Stomach (tissue), 9 donors: ENCODE results near the gene ARHGAP12. TPM values are rescaled to one million over a fixed set of nuclear protein-coding genes. Genes with fewer than 3 reads are reported as not detected.
A peak's percentile ranks its signal among the peaks of the same experiment; 100 is the strongest.

Experiments used
- DNase-seq, 2 donors: peaks; one replicate each; pipeline versions ENCODE4 v3.0.0 to v3.0.0-alpha.2; 2013 to 2019
- H3K27ac ChIP-seq, 5 donors: fragments of 200-600 bp in 4 of 5; sonication (generic) in 4 of 5; one replicate each; pipeline ENCODE4 v1.5.1; 2013 to 2019; ENCODE audit warnings: mild to moderate bottlenecking in 1 of 5, moderate library complexity in 1 of 5
- H3K27me3 ChIP-seq, 3 donors: fragments of 200-600 bp; sonication (generic); one replicate each; pipeline ENCODE4 v1.5.1; 2017 to 2019; ENCODE audit warnings: mixed run types in 1 of 3
- H3K36me3 ChIP-seq, 4 donors: fragments of 200-600 bp; sonication (generic); 1 replicate in 3 of 4; 2 replicates in 1 of 4; pipeline ENCODE4 v1.5.1; 2016 to 2019
- H3K4me1 ChIP-seq, 4 donors: fragments of 200-600 bp; sonication (generic); one replicate each; pipeline ENCODE4 v1.5.1; 2016 to 2019
- H3K4me3 ChIP-seq, 4 donors: fragments of 200-600 bp; sonication (generic) in 3 of 4; one replicate each; pipeline ENCODE4 v1.5.1; 2016 to 2019; ENCODE audit warnings: mild to moderate bottlenecking in 1 of 4
- H3K9me3 ChIP-seq, 4 donors: fragments of 200-600 bp; sonication (generic); one replicate each; pipeline ENCODE4 v1.5.1; 2016 to 2019
- EP300 ChIP-seq: sonication (generic); formaldehyde crosslinking; IDR thresholded peaks from one replicate; pipeline ENCODE4 v1.6.1; 2017; ENCODE audit warnings: antibody characterized with exemption
- POLR2A ChIP-seq, 4 donors: fragments of 450-650 bp; IDR thresholded peaks; one replicate each; pipeline ENCODE4 v1.6.1; 2016; ENCODE audit warnings: antibody characterized with exemption in 4 of 4, control low read depth in 2 of 4, mild to moderate bottlenecking in 1 of 4, moderate library complexity in 1 of 4
- POLR2AphosphoS5 ChIP-seq, 3 donors: sonication (generic); formaldehyde crosslinking; IDR thresholded peaks; one replicate each; pipeline ENCODE4 v1.6.1; 2016; ENCODE audit warnings: antibody characterized with exemption in 3 of 3
- WGBS, 5 donors: extraction: QIAGEN DNeasy Blood & Tissue Kit in 3 of 5; methylation state at CpG; one replicate each; pipeline versions ENCODE4 v1.1.5 to v1.1.7; 2013 to 2018; 5-methylcytosine and 5-hydroxymethylcytosine counted together
- intact Hi-C: fragments of 100-400 bp; cut with DNase I; formaldehyde crosslinking; loops from one replicate; pipeline ENCODE4 v1.15.1; 2023; ENCODE audit warnings: low total_unique reads
- polyA plus RNA-seq, 3 donors: library from polyadenylated mRNA; stranded (reverse); fragments of 200-250 nt; gene quantifications; one replicate each; pipeline ENCODE4 v1.2.3, GENCODE V29; 2013
- total RNA-seq, 5 donors: library from RNA; depleted of rRNA; stranded (reverse); fragments of >200 nt; gene quantifications; one replicate each; pipeline versions ENCODE4 v1.1.0 to v1.2.3, GENCODE V29; 2014 to 2016
- TF ChIP-seq, protein P1 (sequence below), 7 experiments: fragments of 450-650 bp in 4 of 7; fragments of 200-600 bp in 3 of 7; sonication (generic) in 3 of 7; IDR thresholded peaks; one replicate each; pipeline ENCODE4 v1.5.1; 2016 to 2019; ENCODE audit warnings: antibody characterized with exemption in 7 of 7, control low read depth in 2 of 7, mild to moderate bottlenecking in 1 of 7
- donor health status: healthy with polysubstance abuse.
- donor health status: Bipolar disorder and iron deficiency.
- donor health status: healthy.

The ARHGAP12 gene
- total and polyA plus RNA-seq, 8 donors: 9.8 to 343 (median 27.9) TPM

DNA sequence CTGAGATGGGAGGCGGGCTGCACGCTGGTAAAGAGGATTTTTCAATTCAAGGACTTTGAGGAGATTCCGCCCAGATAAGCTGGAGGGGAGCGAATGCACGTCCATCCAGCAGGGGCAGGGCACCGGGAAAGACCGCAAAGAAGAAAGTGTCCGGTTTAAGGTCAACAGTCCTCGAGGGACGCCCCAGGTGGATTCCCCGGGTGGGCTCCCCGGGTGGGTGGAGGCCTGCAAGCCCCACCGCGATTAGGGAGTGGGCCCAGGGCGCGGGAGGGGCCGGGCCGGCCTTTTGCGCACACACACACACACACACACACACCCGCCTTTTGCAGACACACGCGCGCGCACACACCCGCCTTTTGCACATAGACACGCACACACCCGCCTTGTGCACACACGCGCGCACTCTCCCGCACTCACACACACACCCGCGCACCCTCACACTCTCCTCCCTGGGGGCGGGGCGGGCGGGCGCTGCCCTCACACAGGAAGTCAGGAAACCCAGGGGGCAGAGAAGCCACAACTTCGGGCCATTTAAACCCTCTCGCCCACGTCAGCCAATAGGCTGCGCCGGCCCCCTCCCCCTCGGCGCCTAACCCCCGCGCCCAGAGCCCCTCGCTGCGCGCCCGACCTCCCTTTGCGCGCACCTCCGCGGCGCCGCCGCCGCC, 615 bp downstream of the ARHGAP12 start:
- Histone ChIP-seq H3K9me3 (no peaks in the 10 kb centered on the region), H3K36me3 (no peaks in the 10 kb centered on the region), H3K4me1 (peaks cover 13 to 61% (median 40%) of the 10 kb centered on the region in 4 donors), H3K27ac (peak overlapping the region; percentile 90 to 99 (median 98)), H3K27me3 (no peaks in the 10 kb centered on the region), H3K4me3 (peak overlapping the region; percentile 85 to 87 (median 86))
- peak; percentile 50 to 87 for DNase-seq
- TF ChIP-seq POLR2A (IDR thresholded peaks at IDR 0.05): no peak
- no peak for TF ChIP-seq POLR2AphosphoS5 (IDR thresholded peaks at IDR 0.05)
- TF ChIP-seq EP300: no peak
- TF ChIP-seq, protein P1, sequence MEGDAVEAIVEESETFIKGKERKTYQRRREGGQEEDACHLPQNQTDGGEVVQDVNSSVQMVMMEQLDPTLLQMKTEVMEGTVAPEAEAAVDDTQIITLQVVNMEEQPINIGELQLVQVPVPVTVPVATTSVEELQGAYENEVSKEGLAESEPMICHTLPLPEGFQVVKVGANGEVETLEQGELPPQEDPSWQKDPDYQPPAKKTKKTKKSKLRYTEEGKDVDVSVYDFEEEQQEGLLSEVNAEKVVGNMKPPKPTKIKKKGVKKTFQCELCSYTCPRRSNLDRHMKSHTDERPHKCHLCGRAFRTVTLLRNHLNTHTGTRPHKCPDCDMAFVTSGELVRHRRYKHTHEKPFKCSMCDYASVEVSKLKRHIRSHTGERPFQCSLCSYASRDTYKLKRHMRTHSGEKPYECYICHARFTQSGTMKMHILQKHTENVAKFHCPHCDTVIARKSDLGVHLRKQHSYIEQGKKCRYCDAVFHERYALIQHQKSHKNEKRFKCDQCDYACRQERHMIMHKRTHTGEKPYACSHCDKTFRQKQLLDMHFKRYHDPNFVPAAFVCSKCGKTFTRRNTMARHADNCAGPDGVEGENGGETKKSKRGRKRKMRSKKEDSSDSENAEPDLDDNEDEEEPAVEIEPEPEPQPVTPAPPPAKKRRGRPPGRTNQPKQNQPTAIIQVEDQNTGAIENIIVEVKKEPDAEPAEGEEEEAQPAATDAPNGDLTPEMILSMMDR (IDR thresholded peaks at IDR 0.05): no peak
- intact Hi-C loops: no loop called here
- 0 to 1% (median 0%) methylated on average over 5 to 58 of the region's 58 CpGs for WGBS, 5 donors

- H3K27ac ChIP-seq: peak overlapping the region; percentile 90 to 99 (median 98)
- no peaks in the 10 kb centered on the region for H3K36me3 ChIP-seq
- DNase-seq: no peak
- intact Hi-C loops: no loop called here
- TF ChIP-seq, protein P1 (IDR thresholded peaks at IDR 0.05): peak in 1 of 7 experiments; percentile 9
- TF ChIP-seq POLR2A (IDR thresholded peaks at IDR 0.05): no peak
- H3K4me3 ChIP-seq: peak overlapping the region; percentile 85 to 87 (median 86)
- no peaks in the 10 kb centered on the region for H3K9me3 ChIP-seq
- H3K4me1 ChIP-seq: peaks cover 13 to 61% (median 40%) of the 10 kb centered on the region in 4 donors
- WGBS, 5 donors: 0 to 1% (median 0%) methylated on average over 12 of the region's 12 CpGs
- H3K27me3 ChIP-seq: no peaks in the 10 kb centered on the region
Observed at GRCh38 chr10:31927565-31927883, 1.1 kb downstream of the ARHGAP12 start.

DNA sequence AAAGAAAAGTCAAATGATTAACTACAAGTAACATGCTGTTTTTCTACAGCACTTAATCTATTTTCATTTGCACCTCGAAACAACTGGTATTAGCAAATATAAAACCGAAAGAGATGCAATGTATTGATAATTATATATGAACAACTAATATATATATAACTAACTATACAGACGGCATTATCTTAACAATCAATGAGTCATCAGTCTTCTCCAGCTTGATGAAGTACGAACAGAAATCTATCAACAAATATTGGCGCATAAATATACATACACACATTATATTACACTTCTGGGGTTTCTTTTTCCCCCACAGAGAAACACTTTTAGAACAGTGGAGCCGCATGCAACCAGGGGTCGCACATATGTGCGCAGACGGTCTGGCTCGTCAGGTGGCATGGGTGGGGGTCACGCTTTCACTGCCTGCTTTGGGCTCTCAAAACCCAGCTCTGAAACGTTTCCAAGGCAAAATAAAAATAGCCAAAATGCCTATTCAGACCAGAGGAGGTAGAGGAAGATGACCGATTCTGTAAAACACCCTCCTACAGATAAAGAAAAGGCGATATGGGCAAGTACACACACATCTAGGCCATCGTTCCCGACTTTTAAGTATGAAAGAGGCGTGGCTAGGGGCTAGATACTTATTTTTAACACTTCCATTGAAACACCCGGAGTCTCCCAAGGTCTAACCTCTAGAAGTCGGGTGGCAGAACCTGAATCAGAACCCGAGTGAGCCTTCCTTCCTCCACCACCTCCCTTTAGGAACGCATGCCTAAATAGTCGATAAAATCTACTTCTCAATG, 1.7 kb downstream of the ARHGAP12 start:
- Histone ChIP-seq H3K4me1 (peaks cover 13 to 64% (median 40%) of the 10 kb centered on the region in 4 donors), H3K36me3 (no peaks in the 10 kb centered on the region), H3K27me3 (no peaks in the 10 kb centered on the region), H3K4me3 (peak overlapping the region; percentile 85 to 87 (median 86)), H3K27ac (peak overlapping the region; percentile 37 to 99 (median 98)), H3K9me3 (no peaks in the 10 kb centered on the region)
- intact Hi-C loops: no loop called here
- WGBS, 5 donors: 10 to 21% (median 11%) methylated on average over 22 of the region's 22 CpGs
- peak in 1 of 2 donors; percentile 39 for DNase-seq
- no peak for TF ChIP-seq POLR2A (IDR thresholded peaks at IDR 0.05)
- TF ChIP-seq POLR2AphosphoS5 (IDR thresholded peaks at IDR 0.05): no peak

- Histone ChIP-seq H3K27me3 (no peaks in the 10 kb centered on the region), H3K4me1 (peaks cover 13 to 68% (median 42%) of the 10 kb centered on the region in 4 donors), H3K27ac (peak overlapping the region in 1 of 5 donors; percentile 90), H3K36me3 (no peaks in the 10 kb centered on the region), H3K4me3 (peak overlapping the region in 2 of 4 donors; percentile 8 to 86), H3K9me3 (no peaks in the 10 kb centered on the region)
- no peak for DNase-seq
- 39 to 52% (median 51%) methylated on average over 5 of the region's 5 CpGs for WGBS, 5 donors
- TF ChIP-seq, protein P1 (IDR thresholded peaks at IDR 0.05): no peak
- no peak for TF ChIP-seq POLR2A (IDR thresholded peaks at IDR 0.05)
- TF ChIP-seq EP300: no peak
- TF ChIP-seq POLR2AphosphoS5 (IDR thresholded peaks at IDR 0.05): no peak
- intact Hi-C loops: no loop called here
Observed at GRCh38 chr10:31926160-31926559, 2.5 kb downstream of the ARHGAP12 start.
